Keratinocyte (primary cell): ENCODE data around the gene SHMT2. TPM values are rescaled to one million over a fixed set of nuclear protein-coding genes. Genes with fewer than 3 reads are reported as not detected.
A peak's percentile ranks its signal among the peaks of the same experiment; 100 is the strongest.

ENCODE experiments used
- DNase-seq: peaks from one replicate; pipeline ENCODE4 v3.0.0-alpha.2; 2011; ENCODE audit warnings: low read depth, missing footprints, low spot score
- FAIRE-seq: peaks from 2 replicates; lab custom pipeline; 2011; peaks lifted over from hg19 to GRCh38; lab: Jason Lieb, UNC
- H2AFZ ChIP-seq: 2 replicates; pipeline ENCODE4 v1.6.0; 2012; ENCODE audit warnings: low read length, control low read depth, inconsistent platforms; ENCODE audit not compliant: control insufficient read depth
- H3K27ac ChIP-seq: 2 replicates; pipeline ENCODE4 v1.5.1; 2011; ENCODE audit warnings: low read length; ENCODE audit not compliant: control insufficient read depth, insufficient read depth
- H3K27me3 ChIP-seq: 3 replicates; pipeline ENCODE4 v1.6.0; 2011; ENCODE audit warnings: low read length; ENCODE audit not compliant: control insufficient read depth, insufficient read depth; ENCODE audit errors: extremely low read depth
- H3K36me3 ChIP-seq, 2 experiments: 2 replicates in 1 of 2; 3 replicates in 1 of 2; pipeline ENCODE4 v1.5.1; 2011; ENCODE audit warnings: low read length in 2 of 2, mild to moderate bottlenecking in 1 of 2; ENCODE audit not compliant: control insufficient read depth in 2 of 2, insufficient read depth in 2 of 2; ENCODE audit errors: extremely low read depth in 1 of 2
- H3K4me1 ChIP-seq: 3 replicates; pipeline ENCODE4 v1.5.1; 2011; ENCODE audit warnings: low read length; ENCODE audit not compliant: control insufficient read depth, insufficient read depth; ENCODE audit errors: extremely low read depth
- H3K4me2 ChIP-seq: 3 replicates; pipeline ENCODE4 v1.6.0; 2011; ENCODE audit warnings: low read depth, low read length; ENCODE audit not compliant: control insufficient read depth, insufficient read depth; ENCODE audit errors: extremely low read depth
- H3K4me3 ChIP-seq, 3 experiments: fragments of 200-600 bp in 1 of 3; sonication (generic) in 1 of 3; 2 replicates in 2 of 3; 3 replicates in 1 of 3; pipeline ENCODE4 v1.5.1; 2011 to 2016; ENCODE audit warnings: low read length in 3 of 3, mild to moderate bottlenecking in 3 of 3, control low read depth in 2 of 3, inconsistent platforms in 1 of 3, low read depth in 1 of 3, mixed read lengths in 1 of 3, mixed run types in 1 of 3, moderate library complexity in 1 of 3; ENCODE audit not compliant: control insufficient read depth in 2 of 3, insufficient read depth in 2 of 3; ENCODE audit errors: extremely low read depth in 1 of 3
- H3K79me2 ChIP-seq: 2 replicates; pipeline ENCODE4 v1.6.0; 2012; ENCODE audit warnings: low read length; ENCODE audit not compliant: control insufficient read depth, insufficient read depth
- H3K9ac ChIP-seq: 3 replicates; pipeline ENCODE4 v1.6.0; 2011; ENCODE audit warnings: low read length; ENCODE audit not compliant: control insufficient read depth, insufficient read depth; ENCODE audit errors: extremely low read depth
- H3K9me1 ChIP-seq: 3 replicates; pipeline ENCODE4 v1.6.0; 2011; ENCODE audit warnings: low read length; ENCODE audit not compliant: control insufficient read depth, insufficient read depth; ENCODE audit errors: extremely low read depth
- H3K9me3 ChIP-seq: 2 replicates; pipeline ENCODE4 v1.5.1; 2012; ENCODE audit warnings: low read depth, low read length; ENCODE audit not compliant: control insufficient read depth
- H4K20me1 ChIP-seq: 3 replicates; pipeline ENCODE4 v1.6.0; 2011; ENCODE audit warnings: low read length; ENCODE audit not compliant: control insufficient read depth, insufficient read depth; ENCODE audit errors: extremely low read depth
- EZH2 ChIP-seq: IDR thresholded peaks from one replicate; pipeline ENCODE4 v1.6.1; 2012; ENCODE audit warnings: inconsistent platforms, mild to moderate bottlenecking, low read length, moderate library complexity
- dilution Hi-C: fragments of 300-500 bp; cut with MboI; formaldehyde crosslinking; loops from one replicate; pipeline ENCODE4 v1.7.0; 2020; ENCODE audit warnings: low sequenced_read_pairs; ENCODE audit not compliant: extremely low pct_ligation_motif_present
- polyA plus RNA-seq, 5 experiments: library from polyadenylated mRNA; depleted of rRNA in 3 of 5; stranded (reverse) in 3 of 5; stranded (forward) in 1 of 5; unstranded in 1 of 5; fragments of >200 nt; gene quantifications; 1 replicate in 1 of 5; 2 replicates in 3 of 5; 3 replicates in 1 of 5; pipeline versions ENCODE4 v1.2.1 to v1.2.3, GENCODE V29; 2011 to 2012; ENCODE audit warnings: missing spikeins in 2 of 5, low read depth in 1 of 5, low replicate concordance in 1 of 5
- TF ChIP-seq, protein P1 (sequence below), 3 experiments: IDR thresholded peaks in 1 of 3; conservative IDR thresholded peaks in 1 of 3; optimal IDR thresholded peaks in 1 of 3; 2 replicates in 2 of 3; 3 replicates in 1 of 3; pipeline versions ENCODE3 to v1.5.1; 2011; ENCODE audit warnings: low read length in 3 of 3, mild to moderate bottlenecking in 3 of 3, moderate library complexity in 2 of 3, control low read depth in 1 of 3, inconsistent platforms in 1 of 3; ENCODE audit not compliant: insufficient read depth in 2 of 3; ENCODE audit errors: extremely low read depth in 1 of 3

SHMT2 gene
- polyA plus RNA-seq, 1 donor (not counting 4 experiments of a cell fraction or from before 2014, with no cell fraction given): 128 TPM

DNA sequence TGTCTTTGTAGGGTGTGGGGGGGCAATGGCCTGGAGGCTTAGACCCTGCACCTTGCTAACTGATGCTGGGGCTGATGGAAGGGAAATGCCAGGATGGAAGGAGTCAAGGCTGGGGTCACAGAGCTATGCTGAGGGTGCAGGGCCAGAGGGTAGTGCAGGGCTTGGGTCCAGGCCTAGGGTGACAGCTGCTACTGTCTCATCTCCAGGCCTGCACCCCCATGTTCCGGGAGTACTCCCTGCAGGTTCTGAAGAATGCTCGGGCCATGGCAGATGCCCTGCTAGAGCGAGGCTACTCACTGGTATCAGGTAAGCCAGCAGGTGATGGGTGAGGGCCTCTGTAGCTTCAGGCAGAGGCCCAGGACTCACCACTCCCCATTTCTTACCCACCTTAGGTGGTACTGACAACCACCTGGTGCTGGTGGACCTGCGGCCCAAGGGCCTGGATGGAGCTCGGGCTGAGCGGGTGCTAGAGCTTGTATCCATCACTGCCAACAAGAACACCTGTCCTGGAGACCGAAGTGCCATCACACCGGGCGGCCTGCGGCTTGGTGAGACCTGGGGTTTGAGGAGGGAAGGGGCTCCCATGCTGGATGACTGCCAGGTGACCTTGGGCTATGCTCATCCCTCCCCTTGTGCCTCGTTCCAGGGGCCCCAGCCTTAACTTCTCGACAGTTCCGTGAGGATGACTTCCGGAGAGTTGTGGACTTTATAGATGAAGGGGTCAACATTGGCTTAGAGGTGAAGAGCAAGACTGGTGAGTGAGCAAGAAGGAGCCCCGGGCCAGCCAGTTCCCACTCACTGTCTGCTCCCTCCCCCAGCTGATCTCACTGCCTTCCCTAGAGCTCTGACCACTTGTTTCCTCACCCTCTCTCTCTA is 4.1 kb downstream of the SHMT2 start:
- Histone ChIP-seq H3K4me1 (peaks cover 73% of the 10 kb centered on the region), H3K9me3 (no peaks in the 10 kb centered on the region), H3K27ac (no peak overlapping the region), H3K9me1 (no peaks in the 10 kb centered on the region), H3K9ac (no peak overlapping the region), H3K4me2 (no peak overlapping the region), H3K4me3 (no peak overlapping the region), H2AFZ (no peak overlapping the region), H3K27me3 (peaks cover 1% of the 10 kb centered on the region), H4K20me1 (no peaks in the 10 kb centered on the region), H3K36me3 (peaks cover 25 to 41% of the 10 kb centered on the region in 2 experiments), H3K79me2 (peaks cover 25% of the 10 kb centered on the region)
- TF ChIP-seq, protein P1, sequence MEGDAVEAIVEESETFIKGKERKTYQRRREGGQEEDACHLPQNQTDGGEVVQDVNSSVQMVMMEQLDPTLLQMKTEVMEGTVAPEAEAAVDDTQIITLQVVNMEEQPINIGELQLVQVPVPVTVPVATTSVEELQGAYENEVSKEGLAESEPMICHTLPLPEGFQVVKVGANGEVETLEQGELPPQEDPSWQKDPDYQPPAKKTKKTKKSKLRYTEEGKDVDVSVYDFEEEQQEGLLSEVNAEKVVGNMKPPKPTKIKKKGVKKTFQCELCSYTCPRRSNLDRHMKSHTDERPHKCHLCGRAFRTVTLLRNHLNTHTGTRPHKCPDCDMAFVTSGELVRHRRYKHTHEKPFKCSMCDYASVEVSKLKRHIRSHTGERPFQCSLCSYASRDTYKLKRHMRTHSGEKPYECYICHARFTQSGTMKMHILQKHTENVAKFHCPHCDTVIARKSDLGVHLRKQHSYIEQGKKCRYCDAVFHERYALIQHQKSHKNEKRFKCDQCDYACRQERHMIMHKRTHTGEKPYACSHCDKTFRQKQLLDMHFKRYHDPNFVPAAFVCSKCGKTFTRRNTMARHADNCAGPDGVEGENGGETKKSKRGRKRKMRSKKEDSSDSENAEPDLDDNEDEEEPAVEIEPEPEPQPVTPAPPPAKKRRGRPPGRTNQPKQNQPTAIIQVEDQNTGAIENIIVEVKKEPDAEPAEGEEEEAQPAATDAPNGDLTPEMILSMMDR (optimal IDR thresholded peaks at IDR 0.05 in 1 of 3, IDR thresholded peaks at IDR 0.05 in 1 of 3, conservative IDR thresholded peaks at IDR 0.05 in 1 of 3; ENCODE audit: extremely low read depth in 1 of 3, insufficient read depth in 2 of 3, low read length in 3 of 3): no peak
- TF ChIP-seq EZH2: no peak
- dilution Hi-C loops: no loop called here
- no peak for FAIRE-seq
- no peak for DNase-seq

DNA sequence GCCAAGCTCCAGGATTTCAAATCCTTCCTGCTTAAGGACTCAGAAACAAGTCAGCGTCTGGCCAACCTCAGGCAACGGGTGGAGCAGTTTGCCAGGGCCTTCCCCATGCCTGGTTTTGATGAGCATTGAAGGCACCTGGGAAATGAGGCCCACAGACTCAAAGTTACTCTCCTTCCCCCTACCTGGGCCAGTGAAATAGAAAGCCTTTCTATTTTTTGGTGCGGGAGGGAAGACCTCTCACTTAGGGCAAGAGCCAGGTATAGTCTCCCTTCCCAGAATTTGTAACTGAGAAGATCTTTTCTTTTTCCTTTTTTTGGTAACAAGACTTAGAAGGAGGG is 4.7 kb downstream of the SHMT2 start:
- no peaks in the 10 kb centered on the region for H3K9me3 ChIP-seq
- peaks cover 5% of the 10 kb centered on the region for H3K27me3 ChIP-seq
- no peaks in the 10 kb centered on the region for H3K9me1 ChIP-seq
- H3K27ac ChIP-seq: peak overlapping the region; percentile 47
- peak overlapping the region; percentile 41 for H3K4me2 ChIP-seq
- H3K79me2 ChIP-seq: peaks cover 25% of the 10 kb centered on the region
- H3K4me1 ChIP-seq: peaks cover 74% of the 10 kb centered on the region
- no peak overlapping the region for H2AFZ ChIP-seq
- H3K36me3 ChIP-seq: peaks cover 25 to 41% of the 10 kb centered on the region in 2 experiments
- no peak overlapping the region for H3K4me3 ChIP-seq
- no peak for TF ChIP-seq EZH2
- TF ChIP-seq, protein P1 (optimal IDR thresholded peaks at IDR 0.05 in 1 of 3, IDR thresholded peaks at IDR 0.05 in 1 of 3, conservative IDR thresholded peaks at IDR 0.05 in 1 of 3; ENCODE audit: extremely low read depth in 1 of 3, insufficient read depth in 2 of 3, low read length in 3 of 3): no peak
- no peaks in the 10 kb centered on the region for H4K20me1 ChIP-seq
- FAIRE-seq (no peak), DNase-seq (no peak)
- dilution Hi-C loops: no loop called here
- H3K9ac ChIP-seq: peak overlapping the region; percentile 28
